H9 (cell line): Measurements from ENCODE around the gene CRAT. TPM values are rescaled to one million over a fixed set of nuclear protein-coding genes. Genes with fewer than 3 reads are reported as not detected.

Experiments
- DNase-seq: peaks from one replicate; pipeline ENCODE4 v3.0.0-alpha.2; 2017
- H2AFZ ChIP-seq: one replicate; pipeline ENCODE4 v1.6.1; 2013; ENCODE audit warnings: mild to moderate bottlenecking, low read length, control low read depth, moderate library complexity
- H2AK5ac ChIP-seq: 2 replicates; pipeline ENCODE4 v1.6.1; 2013; ENCODE audit warnings: low read length, control low read depth, mixed read lengths; ENCODE audit not compliant: insufficient read length
- H2BK120ac ChIP-seq: one replicate; pipeline ENCODE4 v1.6.1; 2013; ENCODE audit warnings: low read depth, mild to moderate bottlenecking, low read length, control low read depth, inconsistent platforms; ENCODE audit not compliant: poor library complexity, severe bottlenecking
- H2BK12ac ChIP-seq: 2 replicates; pipeline ENCODE4 v1.6.1; 2013; ENCODE audit warnings: low read length, control low read depth, mixed read lengths, low read depth; ENCODE audit not compliant: insufficient read length
- H2BK15ac ChIP-seq: 2 replicates; pipeline ENCODE4 v1.6.1; 2013; ENCODE audit warnings: low read depth, low read length, control low read depth
- H2BK20ac ChIP-seq: one replicate; pipeline ENCODE4 v1.6.1; 2013; ENCODE audit warnings: low read depth, mild to moderate bottlenecking, low read length, control low read depth, inconsistent platforms; ENCODE audit not compliant: poor library complexity, severe bottlenecking
- H2BK5ac ChIP-seq: 2 replicates; pipeline ENCODE4 v1.6.1; 2013; ENCODE audit warnings: low read length, control low read depth, mixed read lengths; ENCODE audit not compliant: insufficient read length
- H3K14ac ChIP-seq: 2 replicates; pipeline ENCODE4 v1.6.1; 2013; ENCODE audit warnings: low read length, control low read depth; ENCODE audit not compliant: insufficient read depth
- H3K18ac ChIP-seq: 2 replicates; pipeline ENCODE4 v1.6.1; 2013; ENCODE audit warnings: low read depth, mild to moderate bottlenecking, mixed read lengths, low read length, control low read depth; ENCODE audit not compliant: insufficient read length
- H3K23ac ChIP-seq: 2 replicates; pipeline ENCODE4 v1.6.1; 2013; ENCODE audit warnings: low read length, control low read depth, mixed read lengths, low read depth; ENCODE audit not compliant: insufficient read length
- H3K23me2 ChIP-seq: 2 replicates; pipeline ENCODE4 v1.6.1; 2013; ENCODE audit warnings: low read depth, mild to moderate bottlenecking, mixed read lengths, low read length, control low read depth; ENCODE audit not compliant: insufficient read length, poor library complexity, severe bottlenecking
- H3K27ac ChIP-seq: 2 replicates; pipeline ENCODE4 v1.5.1; 2013; ENCODE audit warnings: low read length, control low read depth, mixed read lengths, low read depth; ENCODE audit not compliant: insufficient read length
- H3K27me3 ChIP-seq: 2 replicates; pipeline ENCODE4 v1.6.1; 2013; ENCODE audit warnings: low read length, control low read depth, inconsistent platforms; ENCODE audit not compliant: insufficient read depth
- H3K4ac ChIP-seq: 2 replicates; pipeline ENCODE4 v1.6.1; 2013; ENCODE audit warnings: low read depth, mild to moderate bottlenecking, control low read depth, inconsistent platforms, low read length, moderate library complexity
- H3K4me1 ChIP-seq: 2 replicates; pipeline ENCODE4 v1.6.1; 2013; ENCODE audit warnings: low read length, control low read depth, inconsistent platforms; ENCODE audit not compliant: insufficient read depth
- H3K4me2 ChIP-seq: 2 replicates; pipeline ENCODE4 v1.6.1; 2013; ENCODE audit warnings: low read length, control low read depth, mixed read lengths; ENCODE audit not compliant: insufficient read length, insufficient read depth
- H3K56ac ChIP-seq: 2 replicates; pipeline ENCODE4 v1.6.1; 2013; ENCODE audit warnings: low read depth, mild to moderate bottlenecking, mixed read lengths, low read length, control low read depth; ENCODE audit not compliant: insufficient read length
- H3K79me1 ChIP-seq: 2 replicates; pipeline ENCODE4 v1.6.1; 2013; ENCODE audit warnings: low read depth, mild to moderate bottlenecking, moderate library complexity, low read length, control low read depth, inconsistent platforms; ENCODE audit not compliant: insufficient read depth, poor library complexity, severe bottlenecking
- H3K79me2 ChIP-seq: 2 replicates; pipeline ENCODE4 v1.6.1; 2013; ENCODE audit warnings: low read length, control low read depth, inconsistent platforms; ENCODE audit not compliant: insufficient read depth
- H3K9ac ChIP-seq: 2 replicates; pipeline ENCODE4 v1.6.1; 2013; ENCODE audit warnings: low read length, control low read depth, mixed read lengths; ENCODE audit not compliant: insufficient read length; ENCODE audit errors: extremely low read depth
- H3K9me3 ChIP-seq: one replicate; pipeline ENCODE4 v1.6.1; 2013; ENCODE audit warnings: low read depth, low read length, inconsistent platforms; ENCODE audit not compliant: control insufficient read depth
- H3T11ph ChIP-seq: one replicate; pipeline ENCODE4 v1.6.1; 2013; ENCODE audit warnings: mild to moderate bottlenecking, low read length, control low read depth, inconsistent platforms
- H4K20me1 ChIP-seq: one replicate; pipeline ENCODE4 v1.6.1; 2013; ENCODE audit not compliant: control insufficient read depth, insufficient read length, insufficient read depth
- H4K5ac ChIP-seq: 2 replicates; pipeline ENCODE4 v1.6.1; 2013; ENCODE audit warnings: low read depth, mild to moderate bottlenecking, mixed read lengths, low read length, control low read depth; ENCODE audit not compliant: insufficient read length
- H4K8ac ChIP-seq: replicated peaks from 2 replicates; pipeline ENCODE4 v1.6.1; 2013; ENCODE audit warnings: low read length, control low read depth, mixed read lengths, low read depth; ENCODE audit not compliant: insufficient read length
- H4K91ac ChIP-seq: 2 replicates; pipeline ENCODE4 v1.6.1; 2013; ENCODE audit warnings: low read depth, mild to moderate bottlenecking, moderate library complexity, mixed read lengths, low read length, control low read depth; ENCODE audit not compliant: insufficient read length
- H3K27ac Mint-ChIP-seq, 3 experiments: 2 replicates in 2 of 3; 3 replicates in 1 of 3; pipeline ENCODE4 v1.8.0; 2020 to 2021; ENCODE audit warnings: mixed read lengths in 3 of 3, mild to moderate bottlenecking in 1 of 3, moderate library complexity in 1 of 3
- H3K27me3 Mint-ChIP-seq: 2 replicates; pipeline ENCODE4 v1.8.0; 2021; ENCODE audit warnings: low read depth, mild to moderate bottlenecking, moderate library complexity, mixed read lengths
- H3K36me3 Mint-ChIP-seq, 3 experiments: 2 replicates in 2 of 3; 3 replicates in 1 of 3; pipeline ENCODE4 v1.8.0; 2020 to 2021; ENCODE audit warnings: low read depth in 3 of 3, mixed read lengths in 3 of 3; ENCODE audit not compliant: insufficient read depth in 1 of 3
- H3K4me1 Mint-ChIP-seq, 2 experiments: 2 replicates each; pipeline ENCODE4 v1.8.0; 2020; ENCODE audit warnings: mixed read lengths in 2 of 2
- H3K4me3 Mint-ChIP-seq, 2 experiments: 2 replicates in 1 of 2; 3 replicates in 1 of 2; pipeline ENCODE4 v1.8.0; 2020 to 2021; ENCODE audit warnings: mild to moderate bottlenecking in 2 of 2, mixed read lengths in 2 of 2, moderate library complexity in 1 of 2
- H3K9me3 Mint-ChIP-seq, 2 experiments: 2 replicates in 1 of 2; 3 replicates in 1 of 2; pipeline ENCODE4 v1.8.0; 2020; ENCODE audit warnings: mild to moderate bottlenecking in 2 of 2, mixed read lengths in 2 of 2, moderate library complexity in 1 of 2
- CTCF ChIP-seq: fragments of 200-600 bp; sonication (generic); conservative IDR thresholded peaks from 3 replicates; pipeline ENCODE4 v1.8.0; 2021; ENCODE audit warnings: antibody characterized with exemption, mild to moderate bottlenecking
- WGBS: extraction: QIAGEN DNeasy Blood & Tissue Kit; methylation state at CpG from one replicate; pipeline ENCODE4 v1.1.7; 2013; ENCODE audit warnings: missing lambda C conversion rate, low lambda C conversion rate, mixed read lengths; ENCODE audit not compliant: insufficient read length; ENCODE audit errors: extremely low coverage; 5-methylcytosine and 5-hydroxymethylcytosine counted together
- total RNA-seq: library from RNA; stranded (reverse); gene quantifications from 2 replicates; pipeline ENCODE4 v1.2.1, GENCODE V29; 2021

Gene CRAT
- total RNA-seq, 1 experiment from 2014 or later, result 15.0 TPM

GRCh38 chr9:129074106-129074505 lies 36.5 kb downstream of the CRAT start:
- no peak overlapping the region for H2BK120ac ChIP-seq
- H2AFZ ChIP-seq, result no peak overlapping the region
- Mint-ChIP-seq H3K9me3 (no peaks in the 10 kb centered on the region), H3K27ac (no peak overlapping the region; a peak in 1 of 7 replicates), H3K36me3 (peaks cover 0 to 2% (median 0%) of the 10 kb centered on the region in 3 experiments; a peak in 3 of 7 replicates), H3K4me3 (no peak overlapping the region), H3K27me3 (no peaks in the 10 kb centered on the region), H3K4me1 (peaks cover 15 to 24% of the 10 kb centered on the region in 2 experiments)
- no peak overlapping the region for H2BK12ac ChIP-seq
- no peaks in the 10 kb centered on the region for H4K20me1 ChIP-seq
- no peaks in the 10 kb centered on the region for H3K23me2 ChIP-seq
- no peak overlapping the region for H4K8ac ChIP-seq
- H2BK15ac ChIP-seq, result no peak overlapping the region
- H3K27ac ChIP-seq, result no peak overlapping the region
- H3K4me1 ChIP-seq, result peaks cover 5% of the 10 kb centered on the region; the same call in 1 of the 2 replicates
- DNase-seq, result no peak
- no peak overlapping the region for H4K91ac ChIP-seq
- H3K9me3 ChIP-seq, result no peaks in the 10 kb centered on the region
- no peak overlapping the region for H3K23ac ChIP-seq
- H3K9ac ChIP-seq, result no peak overlapping the region
- no peak overlapping the region for H3K4me2 ChIP-seq
- no peak overlapping the region for H3K4ac ChIP-seq
- no peak overlapping the region for H3T11ph ChIP-seq
- H2AK5ac ChIP-seq, result no peak overlapping the region
- no peak overlapping the region for H3K14ac ChIP-seq
- H3K79me1 ChIP-seq, result no peaks in the 10 kb centered on the region
- no peaks in the 10 kb centered on the region for H3K27me3 ChIP-seq
- no peak overlapping the region for H2BK20ac ChIP-seq
- no peak overlapping the region for H3K18ac ChIP-seq
- no CpG with 5 or more reads among the region's 3 CpGs for WGBS
- no peaks in the 10 kb centered on the region for H3K79me2 ChIP-seq
- no peak for TF ChIP-seq CTCF
- no peak overlapping the region for H4K5ac ChIP-seq
- no peak overlapping the region for H3K56ac ChIP-seq
- no peak overlapping the region for H2BK5ac ChIP-seq
